ENCODE data around the gene PARVB.
A peak's percentile ranks its signal among the peaks of the same experiment; 100 is the strongest.

Gene PARVB

DNA sequence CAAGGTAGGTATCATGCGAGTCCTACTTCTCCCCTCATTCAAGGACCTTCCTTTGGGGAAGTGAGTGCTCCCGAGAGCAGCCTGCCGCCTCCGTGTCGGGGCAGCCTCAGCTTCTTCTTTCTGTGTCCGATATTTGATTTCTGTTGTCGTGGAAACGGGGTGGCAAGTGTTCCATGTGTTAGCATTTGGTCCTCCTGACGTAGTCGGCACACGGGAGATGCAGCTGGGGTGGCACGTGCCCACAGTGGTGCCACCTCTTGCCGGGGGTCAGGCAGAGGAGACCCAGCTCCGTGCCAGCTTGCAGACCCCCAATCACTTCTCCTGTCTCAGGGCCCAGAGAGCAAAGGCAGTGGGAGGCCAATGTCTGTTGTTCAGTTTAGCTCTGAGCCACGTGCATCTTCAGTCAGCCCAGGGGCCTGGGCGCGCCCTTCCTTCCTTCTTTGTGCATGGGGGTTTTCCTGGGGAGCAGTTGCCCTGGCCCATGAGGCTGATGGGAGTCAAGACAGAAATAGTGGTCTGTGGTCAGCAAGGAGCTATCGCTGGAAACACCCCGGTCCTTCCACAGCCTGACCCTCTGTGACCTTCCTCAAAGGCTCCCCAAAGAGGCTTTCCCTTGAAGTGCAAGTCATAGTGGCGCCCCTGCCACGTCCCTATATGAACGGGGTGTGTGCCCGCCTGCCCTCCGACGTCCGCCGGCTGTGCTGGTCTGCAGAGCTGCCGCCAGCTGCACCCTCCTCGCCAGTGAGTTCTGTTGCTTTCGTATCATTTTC is 44.5 kb downstream of the PARVB start:
- Histone ChIP-seq H3K4me1 (ENCODE audit: control insufficient read depth, low read depth, low read length) (no peaks in the 10 kb centered on the region), H3K27me3 (ENCODE audit: control insufficient read depth, insufficient read depth, low read length) (no peaks in the 10 kb centered on the region), H3K4me3 (ENCODE audit: low read length) (no peak overlapping the region), H3K9ac (ENCODE audit: low read length) (no peak overlapping the region), H3K36me3 (ENCODE audit: control insufficient read depth, low read depth, low read length) (no peaks in the 10 kb centered on the region), H3K27ac (ENCODE audit: low read length) (no peak overlapping the region), H3K9me3 (ENCODE audit: control insufficient read depth, low read depth, low read length) (no peaks in the 10 kb centered on the region)

DNA sequence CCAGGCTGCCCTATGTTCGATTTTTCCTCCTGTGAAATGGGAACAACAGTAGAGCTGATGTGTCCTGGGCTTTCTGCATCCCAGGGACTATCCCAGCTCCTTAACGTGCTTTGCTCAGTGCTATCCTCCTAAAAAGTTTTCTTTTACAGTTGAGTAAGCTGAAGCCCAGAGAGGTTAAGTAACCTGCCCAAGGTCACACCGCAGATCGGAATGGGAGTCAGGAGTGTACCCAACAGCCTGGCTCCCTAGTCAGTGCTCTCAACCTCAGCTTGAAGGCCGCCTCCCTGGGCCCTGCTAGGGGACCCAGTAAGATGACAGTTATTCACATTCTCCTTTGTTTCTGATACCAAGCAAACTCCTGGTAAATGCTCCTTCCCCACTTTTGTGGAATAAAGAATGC is 45.9 kb downstream of the PARVB start:
- H3K4me1 ChIP-seq (ENCODE audit: control insufficient read depth, low read depth, low read length): no peaks in the 10 kb centered on the region
- no peak overlapping the region for H3K9ac ChIP-seq (ENCODE audit: low read length)
- H3K27me3 ChIP-seq (ENCODE audit: control insufficient read depth, insufficient read depth, low read length): no peaks in the 10 kb centered on the region
- no peaks in the 10 kb centered on the region for H3K9me3 ChIP-seq (ENCODE audit: control insufficient read depth, low read depth, low read length)
- no peak overlapping the region for H3K27ac ChIP-seq (ENCODE audit: low read length)
- H3K4me3 ChIP-seq (ENCODE audit: low read length): no peak overlapping the region
- H3K36me3 ChIP-seq (ENCODE audit: control insufficient read depth, low read depth, low read length): no peaks in the 10 kb centered on the region

DNA sequence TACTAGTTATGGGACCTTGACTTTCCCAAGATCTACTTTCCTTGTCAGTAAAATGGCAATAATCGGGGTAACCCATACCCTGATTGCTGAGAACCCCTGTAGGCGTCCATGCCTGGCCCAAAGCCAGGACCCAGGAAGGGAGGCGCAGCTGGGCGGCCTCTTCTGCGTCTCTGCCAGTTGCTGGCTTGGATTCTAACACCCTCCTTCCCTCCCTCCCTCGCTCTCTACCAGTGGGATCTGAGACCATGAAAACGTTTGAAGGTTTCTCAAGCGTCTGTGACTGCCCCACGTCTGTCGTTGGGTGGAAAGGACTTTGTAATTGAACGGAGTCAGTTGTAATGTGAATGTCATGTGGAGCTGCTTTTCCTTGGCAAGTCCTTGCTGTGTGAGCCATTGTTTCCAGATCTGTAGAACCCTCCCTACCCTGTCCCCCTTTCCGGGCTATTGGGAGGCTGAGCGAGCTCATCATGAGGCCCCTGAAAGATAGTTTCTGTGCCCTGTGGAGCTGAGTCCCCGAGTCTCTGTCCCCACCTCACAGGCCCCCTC is 47.8 kb downstream of the PARVB start:
- Histone ChIP-seq H3K4me3 (ENCODE audit: low read length) (no peak overlapping the region), H3K27me3 (ENCODE audit: control insufficient read depth, insufficient read depth, low read length) (no peaks in the 10 kb centered on the region), H3K9ac (ENCODE audit: low read length) (no peak overlapping the region), H3K4me1 (ENCODE audit: control insufficient read depth, low read depth, low read length) (no peaks in the 10 kb centered on the region), H3K9me3 (ENCODE audit: control insufficient read depth, low read depth, low read length) (no peaks in the 10 kb centered on the region), H3K27ac (ENCODE audit: low read length) (no peak overlapping the region), H3K36me3 (ENCODE audit: control insufficient read depth, low read depth, low read length) (no peaks in the 10 kb centered on the region)

DNA sequence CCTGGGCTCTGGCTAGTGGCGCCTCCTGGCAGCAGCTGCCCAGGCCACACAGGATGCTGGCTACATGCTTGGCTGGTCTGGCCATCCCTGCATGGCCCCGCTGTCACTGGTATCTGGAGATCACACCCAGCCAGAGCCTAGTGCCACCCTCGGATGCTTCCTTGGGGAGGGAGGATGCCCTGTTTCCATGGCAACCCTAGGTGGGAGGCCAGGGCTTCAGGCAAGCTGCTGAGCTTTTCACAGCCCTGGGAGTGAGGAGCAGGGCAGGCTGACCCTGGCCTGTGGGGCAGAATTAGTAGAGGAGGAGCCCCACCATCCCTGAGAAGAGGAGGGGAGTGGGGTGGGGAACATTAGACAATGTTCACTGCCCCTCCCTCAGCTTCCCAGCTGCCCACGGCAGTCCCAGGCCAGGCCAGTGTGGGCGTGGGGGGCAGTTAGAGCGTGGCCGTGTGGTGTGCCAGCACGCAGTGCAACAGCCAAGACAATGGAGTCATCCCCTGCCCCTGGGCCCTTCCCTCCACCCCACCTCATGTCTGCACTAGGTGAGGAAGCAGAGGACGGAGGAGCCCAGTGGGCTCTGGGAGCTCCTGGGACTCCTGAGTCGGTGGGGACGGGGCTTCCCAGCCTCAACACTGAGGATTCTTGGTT is 50.4 kb downstream of the PARVB start:
- Histone ChIP-seq H3K9ac (ENCODE audit: low read length) (no peak overlapping the region), H3K9me3 (ENCODE audit: control insufficient read depth, low read depth, low read length) (no peaks in the 10 kb centered on the region), H3K27ac (ENCODE audit: low read length) (no peak overlapping the region), H3K27me3 (ENCODE audit: control insufficient read depth, insufficient read depth, low read length) (no peaks in the 10 kb centered on the region), H3K4me1 (ENCODE audit: control insufficient read depth, low read depth, low read length) (no peaks in the 10 kb centered on the region), H3K36me3 (ENCODE audit: control insufficient read depth, low read depth, low read length) (no peaks in the 10 kb centered on the region), H3K4me3 (ENCODE audit: low read length) (no peak overlapping the region)

DNA sequence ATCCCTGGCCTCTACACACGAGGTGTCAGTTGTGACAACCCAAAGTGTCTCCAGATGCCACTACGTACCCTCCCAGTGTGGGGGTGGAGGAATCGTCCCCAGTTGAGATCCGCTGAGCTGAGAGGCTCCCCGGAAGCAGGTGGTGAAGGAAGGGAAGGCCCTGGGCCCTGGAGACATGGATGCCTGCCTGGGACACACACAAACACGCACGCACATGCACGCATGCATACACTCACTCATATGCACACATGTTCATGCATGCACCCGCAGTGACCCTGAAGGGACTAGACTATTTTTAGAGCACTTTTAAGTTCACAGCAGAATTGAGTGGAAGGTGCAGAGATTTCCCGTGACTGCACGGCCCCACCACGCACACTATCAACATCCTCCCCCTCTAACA is 50.9 kb downstream of the PARVB start:
- Histone ChIP-seq H3K4me1 (ENCODE audit: control insufficient read depth, low read depth, low read length) (no peaks in the 10 kb centered on the region), H3K4me3 (ENCODE audit: low read length) (no peak overlapping the region), H3K27me3 (ENCODE audit: control insufficient read depth, insufficient read depth, low read length) (no peaks in the 10 kb centered on the region), H3K9me3 (ENCODE audit: control insufficient read depth, low read depth, low read length) (no peaks in the 10 kb centered on the region), H3K9ac (ENCODE audit: low read length) (no peak overlapping the region), H3K27ac (ENCODE audit: low read length) (no peak overlapping the region), H3K36me3 (ENCODE audit: control insufficient read depth, low read depth, low read length) (no peaks in the 10 kb centered on the region)

DNA sequence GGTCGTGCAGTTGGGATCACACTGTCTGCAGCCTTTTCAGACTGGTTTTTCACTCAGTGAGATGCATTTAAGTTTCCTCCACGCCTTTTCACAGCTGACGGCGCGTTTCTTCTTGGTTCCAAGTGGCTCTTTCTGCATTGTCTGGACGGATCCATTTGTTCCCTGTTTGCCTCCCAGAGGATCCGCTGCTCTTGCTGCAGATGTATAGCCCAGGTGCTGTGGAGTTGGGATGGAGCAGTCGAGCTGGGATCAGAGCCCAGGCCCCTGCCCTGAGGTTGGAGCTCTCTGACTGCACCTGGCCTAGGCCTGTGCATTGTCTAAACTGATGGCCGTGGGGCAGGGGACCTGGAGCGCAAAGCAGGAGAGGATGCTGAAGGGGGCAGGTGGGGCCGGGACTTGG is 51.6 kb downstream of the PARVB start:
- Histone ChIP-seq H3K27ac (ENCODE audit: low read length) (no peak overlapping the region), H3K9me3 (ENCODE audit: control insufficient read depth, low read depth, low read length) (no peaks in the 10 kb centered on the region), H3K9ac (ENCODE audit: low read length) (no peak overlapping the region), H3K36me3 (ENCODE audit: control insufficient read depth, low read depth, low read length) (no peaks in the 10 kb centered on the region), H3K4me1 (ENCODE audit: control insufficient read depth, low read depth, low read length) (no peaks in the 10 kb centered on the region), H3K27me3 (ENCODE audit: control insufficient read depth, insufficient read depth, low read length) (no peaks in the 10 kb centered on the region), H3K4me3 (ENCODE audit: low read length) (no peak overlapping the region)

DNA sequence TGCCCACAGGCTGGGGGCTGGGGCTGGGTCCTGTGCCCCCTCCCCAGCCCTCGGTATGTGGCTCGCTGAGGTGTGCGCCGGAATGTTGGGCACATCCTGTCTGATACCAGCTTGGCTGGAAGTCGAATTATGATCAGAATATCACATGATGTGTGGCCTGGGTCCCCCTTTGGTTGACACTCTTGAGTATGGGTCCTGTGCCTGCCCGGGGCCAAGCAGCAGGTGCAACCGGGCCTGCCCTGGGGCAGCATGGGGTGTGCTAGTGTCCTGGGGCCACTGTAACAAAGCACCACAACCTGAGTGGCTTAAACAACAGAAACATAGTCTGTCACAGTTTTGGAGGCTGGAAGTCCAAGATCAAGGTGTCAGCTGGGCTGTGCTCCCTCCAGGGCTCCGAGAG is 52.7 kb downstream of the PARVB start:
- Histone ChIP-seq H3K36me3 (ENCODE audit: control insufficient read depth, low read depth, low read length) (no peaks in the 10 kb centered on the region), H3K27me3 (ENCODE audit: control insufficient read depth, insufficient read depth, low read length) (no peaks in the 10 kb centered on the region), H3K4me3 (ENCODE audit: low read length) (no peak overlapping the region), H3K4me1 (ENCODE audit: control insufficient read depth, low read depth, low read length) (peaks cover 4% of the 10 kb centered on the region), H3K27ac (ENCODE audit: low read length) (no peak overlapping the region), H3K9me3 (ENCODE audit: control insufficient read depth, low read depth, low read length) (no peaks in the 10 kb centered on the region), H3K9ac (ENCODE audit: low read length) (no peak overlapping the region)

DNA sequence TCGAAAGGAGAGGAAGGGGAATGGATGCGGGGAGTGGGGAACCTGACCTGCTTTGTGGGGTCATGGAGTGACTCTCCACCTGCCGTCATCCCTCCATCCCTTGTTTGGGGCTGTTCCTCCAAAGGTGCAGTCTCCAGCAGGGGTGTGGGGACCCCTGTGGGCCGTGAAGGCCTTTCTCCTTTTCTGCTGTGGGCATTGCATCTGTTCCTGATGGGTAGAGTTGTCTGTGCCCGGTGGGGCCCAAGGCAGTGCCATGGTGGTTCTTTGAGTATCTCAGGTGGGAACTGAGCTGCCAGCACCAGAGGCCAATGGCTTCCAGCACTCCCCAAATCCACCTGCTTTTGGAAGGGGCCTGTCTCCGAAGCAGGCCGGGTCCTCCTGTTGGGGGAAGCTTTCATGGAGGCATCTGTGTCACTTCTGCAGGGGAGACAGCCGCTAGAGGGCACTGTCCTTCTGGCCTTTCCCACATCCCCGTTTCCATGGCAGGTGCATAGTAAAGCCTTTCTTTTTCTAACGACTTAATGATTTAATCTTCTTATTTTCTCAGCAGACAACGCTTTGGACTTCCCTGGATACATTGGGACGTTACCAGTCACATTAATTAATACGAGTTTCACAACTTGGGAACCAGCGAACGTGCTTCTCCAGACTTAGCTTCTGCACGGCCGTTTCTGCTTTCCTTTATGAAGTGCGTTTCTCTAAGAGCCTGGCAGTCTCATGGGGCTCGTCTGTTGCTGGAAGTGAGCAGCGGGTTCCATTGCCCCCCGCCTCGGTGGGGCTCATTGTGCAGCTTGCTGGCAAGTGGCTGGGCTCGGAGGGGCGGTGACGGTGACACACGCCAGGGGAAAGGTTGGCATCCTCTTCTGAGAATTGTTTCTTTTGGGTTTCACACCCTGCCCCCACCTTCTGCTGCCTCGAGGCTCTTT is 57.1 kb downstream of the PARVB start:
- Histone ChIP-seq H3K4me1 (ENCODE audit: control insufficient read depth, low read depth, low read length) (peaks cover 15% of the 10 kb centered on the region), H3K9ac (ENCODE audit: low read length) (no peak overlapping the region), H3K27ac (ENCODE audit: low read length) (no peak overlapping the region), H3K4me3 (ENCODE audit: low read length) (no peak overlapping the region), H3K27me3 (ENCODE audit: control insufficient read depth, insufficient read depth, low read length) (no peaks in the 10 kb centered on the region), H3K36me3 (ENCODE audit: control insufficient read depth, low read depth, low read length) (no peaks in the 10 kb centered on the region), H3K9me3 (ENCODE audit: control insufficient read depth, low read depth, low read length) (no peaks in the 10 kb centered on the region)

DNA sequence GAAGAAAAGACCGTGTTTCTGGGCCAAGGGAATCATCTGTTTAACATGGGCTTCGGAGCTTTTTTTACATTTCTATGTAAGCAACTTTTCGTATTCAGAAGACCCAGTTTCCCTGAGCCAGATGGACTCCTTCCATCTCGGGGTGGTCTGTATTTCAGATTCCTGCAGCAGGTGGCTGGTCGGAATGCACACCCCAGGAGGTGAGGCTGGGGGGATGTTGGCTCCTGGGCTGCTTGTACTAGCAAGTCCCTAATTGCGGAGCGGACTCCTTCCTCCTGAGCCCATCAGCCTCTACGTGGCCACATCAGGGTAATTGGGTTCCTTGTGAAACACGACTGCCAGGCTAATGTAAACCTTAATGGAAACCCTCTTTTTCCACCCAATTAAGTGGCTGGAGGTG is 58.7 kb downstream of the PARVB start:
- Histone ChIP-seq H3K9me3 (ENCODE audit: control insufficient read depth, low read depth, low read length) (no peaks in the 10 kb centered on the region), H3K27me3 (ENCODE audit: control insufficient read depth, insufficient read depth, low read length) (no peaks in the 10 kb centered on the region), H3K27ac (ENCODE audit: low read length) (no peak overlapping the region), H3K9ac (ENCODE audit: low read length) (peak overlapping the region; percentile 4), H3K36me3 (ENCODE audit: control insufficient read depth, low read depth, low read length) (no peaks in the 10 kb centered on the region), H3K4me1 (ENCODE audit: control insufficient read depth, low read depth, low read length) (peaks cover 19% of the 10 kb centered on the region), H3K4me3 (ENCODE audit: low read length) (no peak overlapping the region)

DNA sequence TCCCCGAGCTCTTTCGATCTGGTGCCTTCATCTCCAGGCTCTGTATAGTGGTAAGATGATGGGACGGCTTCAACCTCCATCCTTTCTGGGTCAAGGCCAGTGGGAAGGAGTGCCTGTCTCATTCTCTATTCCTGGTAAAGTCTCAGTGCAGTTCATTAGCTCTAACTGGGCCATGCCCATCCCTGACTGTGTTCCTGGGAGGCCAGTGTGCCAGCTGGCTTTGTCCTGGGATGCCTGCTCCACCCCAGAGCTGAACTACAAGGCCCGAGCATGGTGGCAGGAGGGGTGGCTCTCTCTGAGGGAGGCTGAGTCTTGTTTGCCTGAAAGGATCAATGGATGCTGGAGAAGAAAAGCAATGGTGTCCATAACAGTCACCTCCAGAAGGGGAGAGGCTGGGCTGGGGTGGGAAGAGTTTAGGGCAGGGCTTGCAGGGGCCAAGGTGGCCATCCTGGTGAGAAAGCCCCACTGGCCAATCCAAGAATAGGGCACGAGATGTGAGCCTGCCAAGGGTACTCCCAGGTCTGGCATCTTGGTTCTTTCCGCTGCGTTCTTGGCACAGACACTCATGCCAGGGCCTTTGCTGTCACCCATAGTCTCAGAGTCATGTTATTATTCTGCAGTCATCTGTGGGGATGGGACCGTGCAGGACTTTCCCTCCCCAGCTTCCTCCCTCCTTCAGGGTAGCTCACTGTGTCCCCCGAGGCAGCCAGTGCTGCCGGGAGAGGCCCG is 60.1 kb downstream of the PARVB start:
- no peaks in the 10 kb centered on the region for H3K9me3 ChIP-seq (ENCODE audit: control insufficient read depth, low read depth, low read length)
- H3K4me1 ChIP-seq (ENCODE audit: control insufficient read depth, low read depth, low read length): peaks cover 19% of the 10 kb centered on the region
- no peaks in the 10 kb centered on the region for H3K27me3 ChIP-seq (ENCODE audit: control insufficient read depth, insufficient read depth, low read length)

DNA sequence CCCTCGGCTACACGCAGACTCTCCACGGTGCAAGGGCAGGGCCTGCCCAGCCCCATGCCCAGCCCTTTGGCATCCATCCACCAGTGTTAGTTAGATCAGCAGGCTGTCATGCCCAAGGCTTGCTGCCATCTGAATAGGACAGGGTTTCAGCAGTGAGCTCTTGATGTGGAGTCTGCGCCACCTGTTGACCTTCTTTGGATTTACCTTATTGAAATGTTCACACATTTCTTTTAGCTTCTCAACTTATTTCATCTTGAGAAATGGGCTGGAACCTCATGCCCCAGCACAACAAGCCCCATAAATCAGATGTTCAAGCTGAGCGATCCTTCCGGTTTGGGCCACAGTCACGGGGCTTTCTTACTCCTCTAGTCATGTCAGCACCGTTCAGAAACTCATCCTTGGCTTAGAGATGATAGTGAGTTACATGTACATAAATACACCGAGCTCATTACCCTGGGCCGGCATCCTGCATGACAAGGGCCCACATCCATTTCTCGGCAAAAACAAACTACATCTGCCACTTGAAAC is 61.7 kb downstream of the PARVB start:
- no peak overlapping the region for H3K27ac ChIP-seq (ENCODE audit: low read length)

More for the DNA sequence above, 60.1 kb downstream of the PARVB start:
- Histone ChIP-seq H3K4me3 (ENCODE audit: low read length) (no peak overlapping the region), H3K9ac (ENCODE audit: low read length) (no peak overlapping the region), H3K27ac (ENCODE audit: low read length) (no peak overlapping the region), H3K36me3 (ENCODE audit: control insufficient read depth, low read depth, low read length) (no peaks in the 10 kb centered on the region)

More for the DNA sequence above, 61.7 kb downstream of the PARVB start:
- no peaks in the 10 kb centered on the region for H3K27me3 ChIP-seq (ENCODE audit: control insufficient read depth, insufficient read depth, low read length)
- no peak overlapping the region for H3K4me3 ChIP-seq (ENCODE audit: low read length)
- H3K9me3 ChIP-seq (ENCODE audit: control insufficient read depth, low read depth, low read length): no peaks in the 10 kb centered on the region
- no peak overlapping the region for H3K9ac ChIP-seq (ENCODE audit: low read length)
- H3K4me1 ChIP-seq (ENCODE audit: control insufficient read depth, low read depth, low read length): peaks cover 19% of the 10 kb centered on the region
- no peaks in the 10 kb centered on the region for H3K36me3 ChIP-seq (ENCODE audit: control insufficient read depth, low read depth, low read length)

Measured in iPS-18a (cell line).